Gastrocnemius medialis (tissue), 4 donors: Measurements from ENCODE around the gene PIGS. TPM values are rescaled to one million over a fixed set of nuclear protein-coding genes. Genes with fewer than 3 reads are reported as not detected.

Experiments used
- ATAC-seq, 2 donors: fragments of 150-250 bp; one replicate each; pipeline ENCODE4 v1.9.1; 2016
- DNase-seq, 2 donors: peaks; one replicate each; pipeline ENCODE4 v3.0.0-alpha.2; 2019
- H3K27ac ChIP-seq, 4 donors: fragments of 200-600 bp; sonication (generic); 1 replicate in 1 of 4; 2 replicates in 3 of 4; pipeline ENCODE4 v1.5.1; 2016 to 2018; ENCODE audit warnings: mild to moderate bottlenecking in 2 of 4, moderate library complexity in 1 of 4
- H3K27me3 ChIP-seq, 3 donors: fragments of 200-600 bp; sonication (generic) in 2 of 3; 1 replicate in 1 of 3; 2 replicates in 2 of 3; pipeline versions ENCODE4 v1.5.1 to v1.6.0; 2016 to 2019; ENCODE audit warnings: mild to moderate bottlenecking in 1 of 3, moderate library complexity in 1 of 3
- H3K36me3 ChIP-seq, 2 donors: fragments of 200-600 bp; sonication (generic) in 1 of 2; one replicate each; pipeline ENCODE4 v1.5.1; 2017 to 2018
- H3K4me1 ChIP-seq, 2 donors: fragments of 200-600 bp; sonication (generic) in 1 of 2; one replicate each; pipeline ENCODE4 v1.5.1; 2016 to 2017; ENCODE audit warnings: mild to moderate bottlenecking in 2 of 2
- H3K4me3 ChIP-seq, 4 donors: fragments of 200-600 bp; sonication (generic) in 3 of 4; 1 replicate in 1 of 4; 2 replicates in 3 of 4; pipeline ENCODE4 v1.5.1; 2016 to 2019; ENCODE audit warnings: mild to moderate bottlenecking in 2 of 4
- H3K9me3 ChIP-seq, 3 donors: fragments of 200-600 bp; sonication (generic) in 2 of 3; 1 replicate in 1 of 3; 2 replicates in 2 of 3; pipeline ENCODE4 v1.5.1; 2016 to 2019
- POLR2A ChIP-seq, 2 donors: fragments of 450-650 bp; IDR thresholded peaks; one replicate each; pipeline ENCODE4 v1.6.1; 2017; ENCODE audit warnings: antibody characterized with exemption in 2 of 2, mild to moderate bottlenecking in 2 of 2, moderate library complexity in 2 of 2
- in situ Hi-C, 4 donors: fragments of 200-750 bp; cut with MboI; loops; one replicate each; pipeline versions ENCODE4 v1.15.0 to v1.8.0; 2017; ENCODE audit warnings: low sequenced_read_pairs in 4 of 4
- intact Hi-C: fragments of 100-400 bp; cut with DNase I; formaldehyde crosslinking; loops from one replicate; pipeline ENCODE4 v1.15.1; 2023; ENCODE audit warnings: low total_unique reads
- total RNA-seq, 4 donors: library from RNA; depleted of rRNA; stranded (reverse); fragments of >200 nt; gene quantifications; one replicate each; pipeline versions ENCODE4 v1.1.0 to v1.2.3, GENCODE V29; 2016
- TF ChIP-seq, protein P1 (sequence below), 5 experiments: fragments of 450-650 bp in 3 of 5; fragments of 200-600 bp in 2 of 5; sonication (generic) in 2 of 5; IDR thresholded peaks in 4 of 5; conservative IDR thresholded peaks in 1 of 5; 1 replicate in 4 of 5; 2 replicates in 1 of 5; pipeline ENCODE4 v1.5.1; 2016 to 2019; ENCODE audit warnings: antibody characterized with exemption in 5 of 5, mild to moderate bottlenecking in 3 of 5, moderate library complexity in 3 of 5

Gene PIGS
- total RNA-seq, 4 donors from 2014 or later = 25.0 to 63.0 (median 50.0) TPM

DNA sequence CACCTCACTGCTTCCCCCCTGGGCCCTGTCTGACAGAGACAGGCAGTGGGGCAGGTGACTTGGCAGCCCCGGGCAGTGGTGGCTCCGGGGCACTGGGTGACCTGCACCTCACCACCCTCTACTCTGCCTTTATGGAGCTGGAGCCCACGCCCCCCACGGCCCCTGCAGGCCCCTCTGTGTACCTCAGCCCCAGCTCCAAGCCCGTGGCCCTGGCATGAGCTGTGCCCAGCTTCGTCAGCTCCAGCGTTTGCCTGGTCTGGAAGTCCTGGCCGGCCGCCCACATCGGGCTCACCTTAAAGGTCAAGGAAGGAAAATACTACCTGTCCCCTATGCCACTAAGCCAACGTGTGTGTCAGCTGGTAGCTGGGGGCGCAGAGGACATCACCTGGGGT, 34.1 kb downstream of the PIGS start:
- H3K4me1 ChIP-seq = no peaks in the 10 kb centered on the region
- no peaks in the 10 kb centered on the region for H3K27me3 ChIP-seq
- ATAC-seq (no peak), DNase-seq (no peak)
- TF ChIP-seq, protein P1, sequence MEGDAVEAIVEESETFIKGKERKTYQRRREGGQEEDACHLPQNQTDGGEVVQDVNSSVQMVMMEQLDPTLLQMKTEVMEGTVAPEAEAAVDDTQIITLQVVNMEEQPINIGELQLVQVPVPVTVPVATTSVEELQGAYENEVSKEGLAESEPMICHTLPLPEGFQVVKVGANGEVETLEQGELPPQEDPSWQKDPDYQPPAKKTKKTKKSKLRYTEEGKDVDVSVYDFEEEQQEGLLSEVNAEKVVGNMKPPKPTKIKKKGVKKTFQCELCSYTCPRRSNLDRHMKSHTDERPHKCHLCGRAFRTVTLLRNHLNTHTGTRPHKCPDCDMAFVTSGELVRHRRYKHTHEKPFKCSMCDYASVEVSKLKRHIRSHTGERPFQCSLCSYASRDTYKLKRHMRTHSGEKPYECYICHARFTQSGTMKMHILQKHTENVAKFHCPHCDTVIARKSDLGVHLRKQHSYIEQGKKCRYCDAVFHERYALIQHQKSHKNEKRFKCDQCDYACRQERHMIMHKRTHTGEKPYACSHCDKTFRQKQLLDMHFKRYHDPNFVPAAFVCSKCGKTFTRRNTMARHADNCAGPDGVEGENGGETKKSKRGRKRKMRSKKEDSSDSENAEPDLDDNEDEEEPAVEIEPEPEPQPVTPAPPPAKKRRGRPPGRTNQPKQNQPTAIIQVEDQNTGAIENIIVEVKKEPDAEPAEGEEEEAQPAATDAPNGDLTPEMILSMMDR (IDR thresholded peaks at IDR 0.05 in 4 of 5, conservative IDR thresholded peaks at IDR 0.05 in 1 of 5) = no peak
- TF ChIP-seq POLR2A (IDR thresholded peaks at IDR 0.05) = no peak
- in situ Hi-C loops = no loop called here
- no peaks in the 10 kb centered on the region for H3K36me3 ChIP-seq
- no peak overlapping the region for H3K27ac ChIP-seq
- H3K4me3 ChIP-seq = no peak overlapping the region
- H3K9me3 ChIP-seq = no peaks in the 10 kb centered on the region
- intact Hi-C loops = no loop called here

DNA sequence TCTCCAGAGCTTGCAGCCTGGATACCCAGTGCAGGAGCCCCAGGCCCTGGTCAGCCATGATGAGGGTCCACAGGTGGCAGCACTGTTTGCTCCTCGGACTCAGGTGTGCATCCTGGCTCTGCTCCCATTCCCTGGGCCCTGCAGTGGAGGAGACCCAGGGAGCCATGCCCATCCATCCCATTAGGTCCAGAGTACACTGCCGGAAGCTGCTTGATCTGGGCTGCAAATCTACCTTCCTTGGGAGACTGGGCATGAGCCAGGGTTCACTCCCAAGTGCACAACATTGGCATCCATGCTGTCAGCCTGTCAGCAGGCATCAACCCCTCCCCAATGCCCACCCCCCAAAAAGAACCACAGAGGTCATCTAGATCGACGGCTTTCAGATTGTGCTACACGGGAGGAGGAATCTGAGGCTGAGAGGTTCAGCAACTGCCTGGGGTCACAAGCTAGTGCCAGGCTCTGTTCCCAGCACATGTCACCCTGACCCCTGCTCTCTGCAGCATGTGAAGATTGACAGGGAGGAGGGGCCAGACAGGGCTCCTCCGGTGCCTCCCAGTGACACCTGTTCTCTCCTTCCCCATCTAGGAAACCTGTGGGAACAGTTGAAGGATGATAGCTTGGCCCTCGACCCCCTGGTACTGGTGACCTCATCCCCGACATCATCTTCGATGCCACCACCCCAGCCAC, 34.6 kb downstream of the PIGS start:
- no peak for TF ChIP-seq POLR2A (IDR thresholded peaks at IDR 0.05)
- TF ChIP-seq, protein P1 (IDR thresholded peaks at IDR 0.05 in 4 of 5, conservative IDR thresholded peaks at IDR 0.05 in 1 of 5) = no peak
- Histone ChIP-seq H3K27ac (no peak overlapping the region), H3K4me1 (no peaks in the 10 kb centered on the region), H3K4me3 (no peak overlapping the region), H3K27me3 (no peaks in the 10 kb centered on the region), H3K36me3 (no peaks in the 10 kb centered on the region), H3K9me3 (no peaks in the 10 kb centered on the region)
- DNase-seq = no peak
- no peak for ATAC-seq
- in situ Hi-C loops (no loop called here), intact Hi-C loops (no loop called here)

DNA sequence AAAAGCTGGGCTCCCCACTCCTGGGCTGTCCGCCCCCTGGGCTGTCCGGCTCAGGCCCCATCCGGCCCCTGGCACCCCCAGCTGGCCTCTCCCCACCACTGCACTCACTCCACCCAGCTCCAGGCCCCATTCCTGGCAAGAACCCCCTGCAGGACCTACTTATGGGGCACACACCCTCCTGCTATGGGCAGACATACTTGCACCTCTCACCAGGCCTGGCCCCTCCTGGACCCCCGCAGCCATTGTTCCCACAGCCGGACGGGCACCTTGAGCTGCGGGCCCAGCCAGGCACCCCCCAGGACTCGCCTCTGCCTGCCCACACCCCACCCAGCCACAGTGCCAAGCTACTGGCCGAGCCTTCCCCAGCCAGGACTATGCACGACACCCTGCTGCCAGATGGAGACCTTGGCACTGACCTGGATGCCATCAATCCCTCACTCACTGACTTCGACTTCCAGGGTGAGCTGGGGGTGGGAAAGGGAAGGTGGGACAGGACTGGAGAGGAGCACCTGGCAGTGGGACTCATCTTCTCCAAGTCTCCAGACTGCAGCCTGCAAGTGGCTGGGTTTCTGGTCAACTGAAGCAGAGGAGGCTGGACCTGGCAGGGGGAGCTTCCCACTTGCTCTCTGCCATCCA, 36.5 kb downstream of the PIGS start:
- DNase-seq = no peak

DNA sequence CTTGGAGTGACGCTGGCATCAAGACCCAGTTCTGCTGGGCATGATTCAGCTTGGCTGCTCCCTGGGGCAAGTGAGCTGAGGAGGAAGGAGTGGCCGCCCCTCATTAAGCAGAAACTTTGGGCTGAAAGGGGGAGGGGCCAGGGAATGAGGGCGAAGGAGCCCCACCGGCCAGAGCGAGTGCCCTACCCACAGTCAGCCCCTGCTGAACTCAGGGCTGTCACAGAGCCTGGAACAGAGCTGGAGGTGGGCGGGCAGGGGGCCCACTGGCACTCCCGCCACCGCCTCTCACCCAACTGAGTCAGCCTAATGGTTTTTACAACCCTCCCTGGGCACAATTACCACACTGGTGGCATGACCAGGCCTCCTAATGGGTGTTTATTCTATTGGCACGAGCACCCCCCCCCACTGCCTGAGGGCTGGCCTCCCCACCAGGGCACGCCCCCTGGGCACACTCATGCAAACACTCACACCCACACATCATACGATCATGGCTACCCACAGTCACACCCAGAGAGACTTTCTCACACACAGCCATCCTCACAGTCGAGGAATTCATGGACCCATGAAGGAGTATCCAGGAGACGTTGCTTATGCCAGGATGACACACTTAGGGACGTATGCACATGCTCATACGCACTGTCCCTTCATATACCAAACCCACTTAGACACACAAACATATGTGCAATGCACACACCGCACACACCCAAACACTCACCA, 38.1 kb downstream of the PIGS start:
- Histone ChIP-seq H3K4me3 (no peak overlapping the region), H3K27me3 (no peaks in the 10 kb centered on the region), H3K36me3 (no peaks in the 10 kb centered on the region), H3K9me3 (no peaks in the 10 kb centered on the region), H3K4me1 (no peaks in the 10 kb centered on the region), H3K27ac (no peak overlapping the region)
- no peak for DNase-seq
- ATAC-seq = no peak
- in situ Hi-C loops = no loop called here
- intact Hi-C loops = no loop called here
- TF ChIP-seq, protein P1 (IDR thresholded peaks at IDR 0.05 in 4 of 5, conservative IDR thresholded peaks at IDR 0.05 in 1 of 5) = no peak
- TF ChIP-seq POLR2A (IDR thresholded peaks at IDR 0.05) = no peak

More for the DNA sequence above, 36.5 kb downstream of the PIGS start:
- H3K36me3 ChIP-seq = no peaks in the 10 kb centered on the region
- in situ Hi-C loops (no loop called here), intact Hi-C loops (no loop called here)
- no peak overlapping the region for H3K27ac ChIP-seq
- no peaks in the 10 kb centered on the region for H3K27me3 ChIP-seq
- H3K4me1 ChIP-seq = no peaks in the 10 kb centered on the region
- no peak for ATAC-seq
- no peak for TF ChIP-seq POLR2A (IDR thresholded peaks at IDR 0.05)
- TF ChIP-seq, protein P1 (IDR thresholded peaks at IDR 0.05 in 4 of 5, conservative IDR thresholded peaks at IDR 0.05 in 1 of 5) = no peak
- no peaks in the 10 kb centered on the region for H3K9me3 ChIP-seq
- no peak overlapping the region for H3K4me3 ChIP-seq
